Hepatocyte (in vitro differentiated cells): ENCODE data around the gene SGK2. TPM values are rescaled to one million over a fixed set of nuclear protein-coding genes. Genes with fewer than 3 reads are reported as not detected.

Experiments
- DNase-seq: peaks from one replicate; pipeline ENCODE4 v3.0.0-alpha.2; 2016; ENCODE audit warnings: low spot score
- H2AFZ ChIP-seq: fragments of 200-600 bp; sonication (generic); 2 replicates; pipeline ENCODE4 v1.6.0; 2016; ENCODE audit warnings: antibody characterized with exemption, mild to moderate bottlenecking
- H3K27ac ChIP-seq: fragments of 200-600 bp; sonication (generic); 2 replicates; pipeline ENCODE4 v1.5.1; 2016; ENCODE audit warnings: mild to moderate bottlenecking
- H3K27me3 ChIP-seq: fragments of 200-600 bp; sonication (generic); 2 replicates; pipeline ENCODE4 v1.6.1; 2016
- H3K36me3 ChIP-seq: fragments of 200-600 bp; sonication (generic); replicated peaks from 2 replicates; pipeline ENCODE4 v1.5.1; 2016; ENCODE audit warnings: low read depth; ENCODE audit not compliant: insufficient read depth
- H3K4me1 ChIP-seq: fragments of 200-600 bp; sonication (generic); 2 replicates; pipeline ENCODE4 v1.5.1; 2016; ENCODE audit warnings: mild to moderate bottlenecking, moderate library complexity; ENCODE audit not compliant: insufficient read depth
- H3K4me2 ChIP-seq: fragments of 200-600 bp; sonication (generic); 2 replicates; pipeline ENCODE4 v1.6.0; 2016
- H3K4me3 ChIP-seq: fragments of 200-600 bp; sonication (generic); 2 replicates; pipeline ENCODE4 v1.5.1; 2016; ENCODE audit warnings: mild to moderate bottlenecking
- H3K79me2 ChIP-seq: fragments of 200-600 bp; sonication (generic); 2 replicates; pipeline ENCODE4 v1.6.0; 2017; ENCODE audit warnings: mild to moderate bottlenecking
- H3K9me2 ChIP-seq: fragments of 200-600 bp; sonication (generic); replicated peaks from 2 replicates; pipeline ENCODE4 v1.6.0; 2017; ENCODE audit warnings: mild to moderate bottlenecking; ENCODE audit not compliant: insufficient read depth
- H3K9me3 ChIP-seq: fragments of 200-600 bp; sonication (generic); 2 replicates; pipeline ENCODE4 v1.5.1; 2016; ENCODE audit warnings: low read depth, mild to moderate bottlenecking
- H4K20me1 ChIP-seq: fragments of 200-600 bp; sonication (generic); 2 replicates; pipeline ENCODE4 v1.6.0; 2016; ENCODE audit warnings: mild to moderate bottlenecking; ENCODE audit not compliant: insufficient read depth, poor library complexity, severe bottlenecking
- EZH2 ChIP-seq: fragments of 200-600 bp; sonication (generic); IDR thresholded peaks from 2 replicates; pipeline ENCODE4 v1.6.1; 2016; ENCODE audit warnings: antibody characterized with exemption, mild to moderate bottlenecking, borderline replicate concordance
- EZH2phosphoT487 ChIP-seq: fragments of 200-600 bp; sonication (generic); IDR thresholded peaks from one replicate; pipeline ENCODE4 v1.6.1; 2018; ENCODE audit warnings: antibody characterized with exemption, mild to moderate bottlenecking, low read depth, moderate library complexity; ENCODE audit not compliant: unreplicated experiment, severe bottlenecking
- WGBS: methylation state at CpG from one replicate; pipeline ENCODE4 v1.1.6; 2016; ENCODE audit warnings: low lambda C conversion rate; ENCODE audit errors: missing lambda C conversion rate; 5-methylcytosine and 5-hydroxymethylcytosine counted together
- polyA plus RNA-seq: library from polyadenylated mRNA; unstranded; fragments of >200 nt; fragmentation: Nextera tagmentation; extraction: Ambion mirVana; gene quantifications from 2 replicates; pipeline ENCODE4 v1.2.1, GENCODE V29; 2016
- total RNA-seq: library from RNA; depleted of rRNA; stranded (reverse); fragments of >200 nt; gene quantifications from 2 replicates; pipeline ENCODE4 v1.2.3, GENCODE V29; 2014
- TF ChIP-seq, protein P1 (sequence below): fragments of 200-600 bp; sonication (generic); IDR thresholded peaks from 2 replicates; pipeline ENCODE4 v1.5.1; 2016; ENCODE audit warnings: antibody characterized with exemption, mild to moderate bottlenecking; ENCODE audit not compliant: poor library complexity

Gene SGK2
- total and polyA plus RNA-seq, 2 experiments from 2014 or later: 12.5 to 21.2 TPM

DNA sequence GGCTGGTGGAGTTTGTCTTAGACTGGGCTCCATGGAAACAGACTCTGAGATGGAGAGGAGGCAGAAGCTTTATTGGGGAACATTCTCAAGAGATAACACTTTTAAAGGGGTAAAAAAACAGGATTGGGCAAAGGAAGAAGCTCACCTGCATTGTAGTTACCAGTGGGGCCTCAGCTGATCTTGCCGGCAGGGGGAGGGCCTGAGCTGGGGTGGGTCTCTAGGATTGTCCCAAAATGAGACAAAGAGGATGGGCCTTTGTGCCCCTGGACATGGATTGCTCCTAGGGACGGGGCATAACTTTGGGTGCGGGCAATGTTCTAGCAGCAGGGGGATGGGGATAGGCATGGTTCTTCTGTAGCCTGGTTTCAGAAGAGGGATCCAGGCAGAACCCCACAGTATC is 12.5 kb downstream of the SGK2 start:
- no peaks in the 10 kb centered on the region for H3K4me1 ChIP-seq
- H2AFZ ChIP-seq: no peak overlapping the region
- TF ChIP-seq, protein P1, sequence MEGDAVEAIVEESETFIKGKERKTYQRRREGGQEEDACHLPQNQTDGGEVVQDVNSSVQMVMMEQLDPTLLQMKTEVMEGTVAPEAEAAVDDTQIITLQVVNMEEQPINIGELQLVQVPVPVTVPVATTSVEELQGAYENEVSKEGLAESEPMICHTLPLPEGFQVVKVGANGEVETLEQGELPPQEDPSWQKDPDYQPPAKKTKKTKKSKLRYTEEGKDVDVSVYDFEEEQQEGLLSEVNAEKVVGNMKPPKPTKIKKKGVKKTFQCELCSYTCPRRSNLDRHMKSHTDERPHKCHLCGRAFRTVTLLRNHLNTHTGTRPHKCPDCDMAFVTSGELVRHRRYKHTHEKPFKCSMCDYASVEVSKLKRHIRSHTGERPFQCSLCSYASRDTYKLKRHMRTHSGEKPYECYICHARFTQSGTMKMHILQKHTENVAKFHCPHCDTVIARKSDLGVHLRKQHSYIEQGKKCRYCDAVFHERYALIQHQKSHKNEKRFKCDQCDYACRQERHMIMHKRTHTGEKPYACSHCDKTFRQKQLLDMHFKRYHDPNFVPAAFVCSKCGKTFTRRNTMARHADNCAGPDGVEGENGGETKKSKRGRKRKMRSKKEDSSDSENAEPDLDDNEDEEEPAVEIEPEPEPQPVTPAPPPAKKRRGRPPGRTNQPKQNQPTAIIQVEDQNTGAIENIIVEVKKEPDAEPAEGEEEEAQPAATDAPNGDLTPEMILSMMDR: no peak
- TF ChIP-seq EZH2 (no peak), EZH2phosphoT487 (no peak)
- H3K4me3 ChIP-seq: no peak overlapping the region
- DNase-seq: no peak
- no peaks in the 10 kb centered on the region for H3K36me3 ChIP-seq
- WGBS: 96% methylated on average over 3 of the region's 3 CpGs
- no peaks in the 10 kb centered on the region for H3K79me2 ChIP-seq
- no peak overlapping the region for H3K4me2 ChIP-seq
- no peaks in the 10 kb centered on the region for H3K9me2 ChIP-seq
- H3K9me3 ChIP-seq: no peaks in the 10 kb centered on the region
- H4K20me1 ChIP-seq: no peaks in the 10 kb centered on the region
- no peaks in the 10 kb centered on the region for H3K27me3 ChIP-seq
- H3K27ac ChIP-seq: no peak overlapping the region

GRCh38 chr20:43571771-43572170 is 12.9 kb downstream of the SGK2 start:
- DNase-seq: no peak
- Histone ChIP-seq H3K27me3 (no peaks in the 10 kb centered on the region), H2AFZ (no peak overlapping the region), H3K4me1 (no peaks in the 10 kb centered on the region), H4K20me1 (no peaks in the 10 kb centered on the region), H3K79me2 (no peaks in the 10 kb centered on the region), H3K4me2 (no peak overlapping the region), H3K27ac (no peak overlapping the region), H3K36me3 (no peaks in the 10 kb centered on the region), H3K9me3 (no peaks in the 10 kb centered on the region), H3K4me3 (no peak overlapping the region), H3K9me2 (no peaks in the 10 kb centered on the region)
- TF ChIP-seq, protein P1: no peak
- no peak for TF ChIP-seq EZH2
- no peak for TF ChIP-seq EZH2phosphoT487
- 89% methylated on average over 6 of the region's 6 CpGs for WGBS

- no peaks in the 10 kb centered on the region for H3K4me1 ChIP-seq
- H4K20me1 ChIP-seq: no peaks in the 10 kb centered on the region
- no peak for DNase-seq
- H3K4me3 ChIP-seq: no peak overlapping the region
- no peaks in the 10 kb centered on the region for H3K9me2 ChIP-seq
- H3K79me2 ChIP-seq: no peaks in the 10 kb centered on the region
- no peaks in the 10 kb centered on the region for H3K9me3 ChIP-seq
- no peak overlapping the region for H3K27ac ChIP-seq
- no peaks in the 10 kb centered on the region for H3K27me3 ChIP-seq
- no peaks in the 10 kb centered on the region for H3K36me3 ChIP-seq
- H2AFZ ChIP-seq: no peak overlapping the region
- H3K4me2 ChIP-seq: no peak overlapping the region
- TF ChIP-seq, protein P1: no peak
- 92% methylated on average over 8 of the region's 8 CpGs for WGBS
Observed at GRCh38 chr20:43572891-43573290, 14.1 kb downstream of the SGK2 start.

- no peak for DNase-seq
- H3K79me2 ChIP-seq: no peaks in the 10 kb centered on the region
- no peak overlapping the region for H3K4me3 ChIP-seq
- H3K27me3 ChIP-seq: no peaks in the 10 kb centered on the region
- H3K9me3 ChIP-seq: no peaks in the 10 kb centered on the region
- H3K36me3 ChIP-seq: no peaks in the 10 kb centered on the region
- no peaks in the 10 kb centered on the region for H3K4me1 ChIP-seq
- H2AFZ ChIP-seq: no peak overlapping the region
- 72% methylated on average over 10 of the region's 10 CpGs for WGBS
- H3K27ac ChIP-seq: no peak overlapping the region
- TF ChIP-seq EZH2phosphoT487: no peak
- TF ChIP-seq EZH2: no peak
- TF ChIP-seq, protein P1: no peak
- H4K20me1 ChIP-seq: no peaks in the 10 kb centered on the region
- no peaks in the 10 kb centered on the region for H3K9me2 ChIP-seq
- H3K4me2 ChIP-seq: no peak overlapping the region
Observed at GRCh38 chr20:43576108-43576507, 17.3 kb downstream of the SGK2 start.
